ENCODE results near the gene TP53BP2.

- no peak for TF ChIP-seq CTCF (IDR thresholded peaks at IDR 0.05; ENCODE audit: borderline replicate concordance, extremely low read depth, low read length, poor library complexity, severe bottlenecking)
- no peak for TF ChIP-seq EZH2 (IDR thresholded peaks at IDR 0.05; ENCODE audit: borderline replicate concordance, low read depth, low read length, severe bottlenecking)
Measured at GRCh38 chr1:223802602-223803001, 43.1 kb downstream of the TP53BP2 start.
